GM12801 (cell line): ENCODE data around the gene KLHL2.

Source experiments
- CTCF ChIP-seq: IDR thresholded peaks from one replicate; pipeline ENCODE4 v1.5.1; 2011; ENCODE audit warnings: control low read depth; ENCODE audit not compliant: insufficient read length; ENCODE audit errors: extremely low read depth

Gene KLHL2

DNA sequence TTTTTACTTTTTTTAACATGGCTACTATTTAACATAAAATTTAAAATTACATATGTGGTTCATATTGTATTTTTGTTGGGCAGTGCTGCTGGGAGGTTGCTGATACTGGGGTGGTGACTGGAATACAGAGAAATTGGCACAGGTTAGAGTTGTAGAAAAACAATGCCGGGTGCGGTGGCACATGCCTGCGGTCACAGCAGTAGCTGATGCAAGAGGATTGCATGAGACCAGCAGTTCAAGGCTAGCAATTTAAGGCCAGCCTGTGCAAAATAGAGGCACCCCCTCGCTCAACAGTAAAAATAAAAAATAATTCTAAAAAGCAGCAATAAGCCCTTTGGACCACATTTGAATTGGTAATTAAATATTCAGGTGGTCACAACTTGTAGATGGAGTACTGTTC lies 159.7 kb downstream of the KLHL2 start:
- no peak for TF ChIP-seq CTCF

GRCh38 chr4:165368114-165368513 lies 160.8 kb downstream of the KLHL2 start:
- no peak for TF ChIP-seq CTCF

GRCh38 chr4:165368567-165368966 lies 161.2 kb downstream of the KLHL2 start:
- no peak for TF ChIP-seq CTCF

- TF ChIP-seq CTCF = no peak
Observed at GRCh38 chr4:165369522-165369921, 162.2 kb downstream of the KLHL2 start.

DNA sequence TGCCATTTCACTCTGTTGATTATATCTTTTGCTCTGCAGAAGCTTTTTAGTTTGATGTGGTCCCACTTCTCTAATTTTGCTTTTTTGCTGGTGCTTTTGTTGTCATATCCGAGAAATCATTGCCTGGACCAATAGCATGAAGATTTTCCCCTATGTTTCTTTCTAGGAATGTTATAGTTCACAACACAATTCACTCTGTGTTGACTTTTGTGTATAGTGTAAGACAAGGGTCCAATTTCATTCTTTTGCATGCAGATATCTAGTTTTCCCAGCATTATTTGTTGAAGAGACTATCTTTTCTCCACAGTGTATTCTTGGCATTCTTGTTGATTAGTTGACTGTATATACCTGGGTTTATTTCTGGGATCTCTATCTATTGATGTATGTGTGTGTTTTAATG lies 163.2 kb downstream of the KLHL2 start:
- TF ChIP-seq CTCF = no peak
